SHP77 (cell line): ENCODE data around the gene TMEM132A.
"Not testable (repeated sequence)": the region's sequence is repeated elsewhere in the genome, so short reads cannot be mapped to it uniquely, and the experiment has no call there.

ENCODE experiments used
- DNase-seq, 2 experiments: peaks; one replicate each; lab custom pipeline; 2025; lab: John Stamatoyannopoulos, UW

Gene TMEM132A

DNA sequence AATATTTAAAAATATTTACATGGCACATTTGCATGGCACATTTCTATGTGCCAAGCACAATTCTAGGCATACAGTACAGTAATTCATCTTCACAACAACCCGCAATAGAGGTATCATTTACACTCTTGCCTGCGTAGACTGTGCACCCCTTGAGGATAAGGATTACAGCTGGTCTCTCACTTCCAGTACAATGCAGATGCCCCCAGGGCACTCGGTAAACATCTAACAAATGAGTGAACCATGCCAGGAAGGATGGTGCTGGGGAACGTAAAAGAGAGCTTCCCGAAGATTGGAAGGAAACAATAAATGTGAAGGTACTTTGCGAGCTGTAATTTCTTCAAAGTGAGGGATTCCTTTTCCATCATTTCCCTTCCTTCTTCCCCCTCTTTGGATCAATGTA, 19.2 kb upstream of the TMEM132A start:
- no peak for DNase-seq

DNA sequence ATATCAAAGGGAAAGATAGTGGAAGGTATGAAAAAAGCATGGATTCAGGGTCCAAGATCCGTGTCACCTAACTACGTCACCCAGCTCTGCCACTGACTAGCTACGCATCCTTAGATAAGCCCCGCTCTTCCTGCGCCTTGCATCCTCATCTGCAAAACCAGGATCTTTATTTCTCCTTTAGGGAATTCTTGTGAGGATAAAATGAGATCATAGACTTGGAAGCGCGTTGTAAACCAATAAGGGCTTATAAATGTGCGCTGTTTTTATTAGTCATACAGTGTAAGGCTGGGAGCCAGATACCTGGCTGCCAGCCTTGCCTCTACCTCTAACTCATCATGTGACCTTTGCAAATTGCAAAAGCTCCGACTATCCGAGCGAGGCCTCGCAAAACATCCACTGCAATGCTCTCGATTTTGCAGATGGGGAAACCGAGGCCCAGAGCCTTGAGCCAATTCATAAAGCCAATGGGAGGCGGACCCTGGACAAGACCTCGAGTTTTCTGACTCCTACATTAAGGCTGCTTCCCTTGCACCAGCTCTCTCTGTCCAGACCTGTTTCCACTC, 18.6 kb upstream of the TMEM132A start:
- DNase-seq, result no peak

DNA sequence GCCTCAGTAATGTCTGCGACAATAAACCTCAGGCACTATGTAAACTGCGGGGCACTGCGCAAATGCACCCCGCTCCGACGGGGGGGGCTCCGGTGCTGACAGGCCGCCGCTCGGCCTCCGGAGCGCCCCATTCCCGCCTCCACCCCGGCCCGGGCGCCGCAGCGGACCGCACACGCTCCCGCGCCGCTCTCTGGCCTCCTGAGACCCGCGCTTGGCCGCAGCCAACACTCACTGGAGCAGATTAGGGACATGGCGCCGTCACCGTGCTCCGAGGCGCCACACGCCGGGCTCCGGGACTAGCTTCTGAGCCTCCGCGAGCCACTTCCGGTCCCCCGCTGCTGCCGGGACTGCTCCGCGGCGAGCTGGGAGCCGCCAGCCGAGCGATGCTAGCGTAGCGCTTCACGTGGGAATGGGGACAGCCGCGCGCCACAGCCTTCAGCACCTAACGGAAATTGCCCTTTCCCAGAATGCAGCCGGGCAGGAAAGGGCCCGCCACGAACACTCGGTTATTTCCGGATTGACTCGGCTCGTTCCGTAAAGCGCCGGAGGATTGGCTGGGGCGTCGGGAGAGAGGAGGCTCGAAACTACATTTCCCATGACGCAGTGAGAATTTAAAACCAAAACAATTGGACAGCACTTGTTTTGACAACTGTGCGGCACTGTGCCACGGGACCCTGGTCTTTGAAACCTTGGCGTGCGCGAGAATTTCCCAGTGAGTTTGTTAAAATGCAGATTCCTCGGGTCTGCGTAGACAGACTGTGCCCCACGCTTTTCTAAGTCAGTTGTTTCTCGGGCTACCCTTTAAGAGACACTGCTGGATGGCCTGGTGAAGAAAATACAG, 17.9 kb upstream of the TMEM132A start, which contains the start of gene PRPF19:
TSS of gene PRPF19 (minus strand) at position 454 of the 841 bp plus-strand sequence. CDS start at position 251, 203 bp downstream.
- peak; percentile 82 to 83 for DNase-seq

DNA sequence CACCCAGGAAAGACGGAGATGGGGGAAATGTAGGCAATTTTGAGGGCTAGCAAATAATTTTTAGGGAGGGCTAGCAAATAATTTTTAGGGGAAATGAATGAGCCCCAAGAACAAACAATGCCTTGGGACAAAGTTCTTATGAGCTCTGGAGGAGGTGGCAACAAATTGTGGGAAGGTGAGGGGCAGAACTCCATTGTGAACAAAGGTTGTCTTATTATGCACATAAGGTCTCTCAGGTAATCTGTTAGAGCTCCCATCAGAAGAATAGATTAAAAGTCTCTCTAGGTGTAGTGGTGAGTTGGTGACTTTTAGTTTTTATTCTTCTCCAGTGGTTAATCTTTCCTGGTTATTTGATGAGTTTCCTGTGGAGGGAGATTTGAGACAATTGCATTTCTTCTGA, 15.5 kb upstream of the TMEM132A start:
- no peak for DNase-seq

- DNase-seq, result not testable (repeated sequence)
Measured at GRCh38 chr11:60909680-60910280, 14.5 kb upstream of the TMEM132A start.

- no peak for DNase-seq
Measured at GRCh38 chr11:60910281-60910687, 14.0 kb upstream of the TMEM132A start.

DNA sequence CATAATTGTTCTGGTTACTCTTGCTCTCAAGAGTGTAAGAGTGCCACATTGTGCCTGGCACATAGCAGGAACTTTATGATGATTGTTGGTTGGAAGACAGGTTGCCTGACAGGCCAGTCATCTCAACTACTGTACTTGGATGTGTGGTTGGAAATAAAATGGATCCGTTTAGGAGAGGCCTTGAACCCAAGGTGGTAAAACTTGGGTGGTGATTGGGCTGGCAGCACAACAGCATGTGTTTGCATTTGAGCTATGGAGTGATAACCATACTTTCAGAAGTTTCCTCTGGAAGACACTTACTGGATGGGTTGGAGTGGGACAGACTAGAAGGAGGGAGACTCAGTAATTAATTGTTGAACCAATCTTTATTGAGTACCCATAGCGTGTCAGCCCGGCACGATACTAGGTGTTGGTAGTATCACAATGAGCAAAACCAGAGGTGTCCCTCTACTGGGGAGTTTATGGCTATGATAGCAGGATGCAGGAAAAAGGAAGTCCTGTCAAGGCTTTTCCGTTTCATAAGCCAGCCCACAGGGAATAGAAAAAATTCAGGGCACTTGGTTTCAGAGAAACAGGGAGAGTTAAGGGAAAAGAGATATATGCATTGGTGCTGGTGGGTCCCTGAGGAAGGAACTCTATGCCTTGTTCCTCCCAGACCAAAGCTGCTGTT, 13.4 kb upstream of the TMEM132A start:
- DNase-seq, result no peak

- no peak for DNase-seq
Measured at GRCh38 chr11:60912223-60912850, 11.9 kb upstream of the TMEM132A start.

- DNase-seq, result no peak
Measured at GRCh38 chr11:60912851-60913528, 11.3 kb upstream of the TMEM132A start.

DNA sequence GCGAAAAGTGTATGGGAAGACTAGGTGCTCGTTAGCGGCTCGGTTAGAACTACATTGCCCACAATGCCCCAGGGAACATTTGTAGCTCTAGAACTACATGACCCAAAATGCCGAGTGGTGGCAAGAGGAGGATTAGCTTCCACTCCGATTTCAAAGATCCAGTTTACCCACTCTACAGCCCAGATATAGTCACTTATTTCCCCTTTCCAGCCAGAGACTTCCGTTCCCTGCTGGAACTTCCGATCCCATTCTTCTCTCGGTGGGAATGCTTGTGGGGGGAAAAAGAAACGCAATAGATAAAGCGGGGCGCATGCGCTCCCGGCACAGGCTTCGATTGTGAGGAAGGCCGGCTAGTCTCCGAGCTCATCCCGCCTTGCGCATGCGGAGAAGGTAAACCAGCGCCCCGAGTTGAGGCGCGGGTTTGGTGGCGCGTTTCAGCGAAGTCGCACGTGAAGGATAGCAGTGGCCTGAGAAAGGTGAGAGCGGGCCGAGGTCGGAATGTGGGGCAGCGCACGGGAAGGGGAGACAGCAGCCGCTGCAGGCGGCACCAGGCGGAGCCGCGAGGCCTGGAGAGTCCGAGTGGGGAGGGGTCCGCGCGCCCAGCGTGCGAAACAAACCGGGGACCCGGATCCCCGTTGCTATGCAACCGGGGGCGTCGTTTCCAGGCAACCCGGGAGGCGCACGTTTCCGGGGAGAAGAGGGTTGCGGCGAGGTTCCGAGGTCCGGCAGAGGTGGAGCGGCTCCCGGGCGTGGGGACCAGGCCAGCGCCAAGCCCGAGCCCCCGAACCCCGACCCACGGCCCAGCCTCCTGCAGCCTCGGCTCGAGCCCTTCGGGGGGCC, 10.2 kb upstream of the TMEM132A start, which contains the start of gene TMEM109:
TSS of gene TMEM109 (plus strand) at position 366 of the 840 bp plus-strand sequence. CDS start 5,536 bp downstream, outside the sequence.
- peak; percentile 63 to 74 for DNase-seq

DNA sequence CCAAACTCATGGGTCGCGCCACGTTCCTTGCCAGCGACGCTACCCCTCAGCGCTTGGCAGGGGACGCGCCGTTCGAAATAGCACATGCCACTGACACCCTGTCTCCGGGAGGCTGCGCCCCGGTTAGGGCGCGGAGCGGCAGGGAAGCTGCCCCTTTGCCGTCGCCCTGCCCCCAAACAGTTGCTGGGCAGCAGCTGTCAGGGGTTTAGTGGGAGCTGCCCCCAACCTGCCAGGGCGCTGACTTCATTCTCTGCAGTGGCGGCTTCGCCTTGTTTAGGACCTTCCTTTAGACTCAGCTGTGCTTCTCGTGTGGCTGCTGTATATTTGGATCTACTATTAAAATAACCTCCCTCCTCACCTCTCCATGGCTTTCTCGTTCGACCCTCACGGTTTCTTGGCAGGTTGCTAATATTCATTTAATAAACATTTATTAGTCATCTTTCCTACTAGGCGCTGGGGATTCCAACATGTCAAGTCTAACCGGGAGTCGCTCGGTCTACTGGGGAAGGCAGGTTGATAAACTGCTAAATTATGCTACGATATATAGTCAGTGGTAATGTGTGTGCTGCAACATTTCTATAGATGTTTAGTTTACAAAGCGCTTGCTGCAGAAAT, 9.5 kb upstream of the TMEM132A start:
- DNase-seq, result no peak

DNA sequence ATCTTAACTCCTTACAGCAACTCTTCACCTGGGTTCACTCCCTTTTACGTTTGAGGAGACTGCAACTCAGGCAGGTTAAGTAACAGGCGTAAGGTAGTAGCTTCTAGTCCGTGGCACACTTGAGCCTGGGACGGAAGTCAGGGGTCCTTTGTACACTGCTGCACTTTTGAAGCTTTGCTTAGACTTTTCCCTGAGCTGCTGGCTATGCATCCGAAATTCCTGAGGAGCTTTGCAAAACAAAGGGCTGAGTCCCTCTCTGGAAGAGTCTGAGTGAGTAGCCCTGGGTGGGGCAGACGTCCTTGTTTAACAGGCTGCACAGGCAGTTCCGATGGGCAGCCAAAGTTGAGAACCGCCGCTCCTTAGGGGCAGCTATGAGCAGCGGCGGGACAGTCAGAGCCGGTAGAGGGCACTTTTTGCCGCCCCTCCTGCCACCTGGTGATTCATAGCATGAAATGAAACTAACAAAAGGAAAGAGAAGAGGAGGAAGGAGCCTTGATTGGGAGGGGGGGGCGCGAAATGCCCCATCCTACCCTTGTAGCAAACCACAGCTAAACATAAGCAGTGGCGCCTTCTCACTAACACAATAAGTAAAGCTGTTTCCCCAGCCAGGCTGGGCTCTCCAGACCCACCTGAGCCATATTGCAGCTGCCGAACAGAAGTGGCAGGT, 8.9 kb upstream of the TMEM132A start:
- no peak for DNase-seq

GRCh38 chr11:60916669-60917206, 7.5 kb upstream of the TMEM132A start:
- no peak for DNase-seq

GRCh38 chr11:60917267-60917666, 7.0 kb upstream of the TMEM132A start:
- no peak for DNase-seq

- no peak for DNase-seq
Measured at GRCh38 chr11:60918251-60918938, 5.9 kb upstream of the TMEM132A start.

GRCh38 chr11:60918939-60919265, 5.4 kb upstream of the TMEM132A start:
- no peak for DNase-seq

- no peak for DNase-seq
Measured at GRCh38 chr11:60919320-60919719, 4.9 kb upstream of the TMEM132A start.

GRCh38 chr11:60919956-60920355, 4.3 kb upstream of the TMEM132A start:
- DNase-seq, result no peak

DNA sequence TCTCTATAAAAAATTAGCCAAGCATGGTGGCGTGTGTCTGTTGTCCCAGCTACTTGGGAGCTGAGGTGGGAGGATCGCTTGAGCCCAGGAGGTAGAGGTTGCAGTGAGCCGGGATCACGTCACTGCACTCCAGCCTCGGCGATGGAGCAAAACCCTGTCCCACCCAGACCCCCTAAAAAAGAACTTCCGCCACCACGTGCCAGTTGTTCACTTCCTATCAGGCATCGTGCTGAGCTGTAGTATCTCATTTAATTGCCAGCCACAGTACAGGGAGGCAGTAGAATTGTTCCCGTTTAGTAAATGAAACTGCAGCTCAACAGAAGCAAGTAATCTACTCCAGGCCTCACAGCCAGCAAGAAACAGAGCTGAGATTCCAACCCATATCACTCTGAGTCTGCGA, 3.0 kb upstream of the TMEM132A start:
- no peak for DNase-seq
